GM12872 (cell line): ENCODE measurements around the gene ATP7B.

ENCODE experiments used
- CTCF ChIP-seq: IDR thresholded peaks from 3 replicates; pipeline ENCODE4 v1.5.1; 2011; ENCODE audit warnings: low read depth, mild to moderate bottlenecking, low read length, moderate library complexity; ENCODE audit not compliant: insufficient read depth

The ATP7B gene

GRCh38 chr13:51931606-51932005 lies 79.6 kb downstream of the ATP7B start:
- no peak for TF ChIP-seq CTCF

GRCh38 chr13:51929699-51930098 lies 81.6 kb downstream of the ATP7B start:
- no peak for TF ChIP-seq CTCF

GRCh38 chr13:51928231-51928630 lies 83.0 kb downstream of the ATP7B start:
- TF ChIP-seq CTCF, result no peak

GRCh38 chr13:51927129-51927528 lies 84.1 kb downstream of the ATP7B start:
- no peak for TF ChIP-seq CTCF

GRCh38 chr13:51926528-51926885 lies 84.7 kb downstream of the ATP7B start:
- TF ChIP-seq CTCF, result no peak

GRCh38 chr13:51925865-51926527 lies 85.3 kb downstream of the ATP7B start:
- TF ChIP-seq CTCF, result no peak

- TF ChIP-seq CTCF, result no peak
Measured at GRCh38 chr13:51924756-51925544, 86.3 kb downstream of the ATP7B start.
